ENCODE data around the gene MKX. TPM values are rescaled to one million over a fixed set of nuclear protein-coding genes. Genes with fewer than 3 reads are reported as not detected.

MKX gene
- total and polyA plus RNA-seq, 2 donors from 2014 or later = 1.3 TPM; not detected in 1

DNA sequence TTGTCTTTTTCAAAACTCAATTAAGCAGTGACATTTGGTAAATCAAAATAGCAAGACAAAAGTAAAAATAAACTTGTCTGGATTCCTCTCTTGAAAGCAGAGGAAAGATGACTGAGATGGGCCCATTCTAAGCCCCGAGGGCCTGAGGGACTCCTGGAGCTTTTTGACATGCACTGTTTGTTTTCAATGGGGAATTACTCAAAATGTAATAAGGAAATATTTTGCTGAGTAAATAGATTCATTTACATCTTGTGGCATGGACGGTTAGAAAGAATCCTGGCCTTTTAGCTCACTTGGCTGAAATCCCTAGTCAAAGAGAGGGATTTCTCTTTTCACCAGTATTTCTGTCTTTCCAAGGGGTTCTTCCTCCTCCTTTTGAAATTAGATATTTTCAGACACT lies 108.0 kb downstream of the MKX start:
- H3K27ac ChIP-seq (ENCODE audit: low read depth in 2 of 2, low read length in 2 of 2) = no peak overlapping the region
- DNase-seq (no peak), FAIRE-seq (no peak)
- no peak overlapping the region for H3K4me3 ChIP-seq (ENCODE audit: low read length in 3 of 3)
- no peaks in the 10 kb centered on the region for H3K36me3 ChIP-seq (ENCODE audit: control insufficient read depth in 2 of 3, insufficient read depth in 3 of 3, low read length in 3 of 3)
- H3K4me1 ChIP-seq (ENCODE audit: control insufficient read depth in 2 of 3, insufficient read depth in 2 of 3, low read depth in 1 of 3, low read length in 3 of 3) = no peaks in the 10 kb centered on the region
- no peak overlapping the region for H3K9ac ChIP-seq (ENCODE audit: low read length in 3 of 3)
- intact Hi-C loops (cut with DNase I) = no loop called here
- H3K9me3 ChIP-seq (ENCODE audit: control insufficient read depth in 2 of 3, insufficient read depth in 1 of 3, low read length in 3 of 3) = no peaks in the 10 kb centered on the region
- H3K27me3 ChIP-seq (ENCODE audit: control insufficient read depth, insufficient read depth, low read length) = no peaks in the 10 kb centered on the region
- no peak for TF ChIP-seq CTCF (IDR thresholded peaks at IDR 0.05; ENCODE audit: borderline replicate concordance, extremely low read depth, insufficient read depth)

DNA sequence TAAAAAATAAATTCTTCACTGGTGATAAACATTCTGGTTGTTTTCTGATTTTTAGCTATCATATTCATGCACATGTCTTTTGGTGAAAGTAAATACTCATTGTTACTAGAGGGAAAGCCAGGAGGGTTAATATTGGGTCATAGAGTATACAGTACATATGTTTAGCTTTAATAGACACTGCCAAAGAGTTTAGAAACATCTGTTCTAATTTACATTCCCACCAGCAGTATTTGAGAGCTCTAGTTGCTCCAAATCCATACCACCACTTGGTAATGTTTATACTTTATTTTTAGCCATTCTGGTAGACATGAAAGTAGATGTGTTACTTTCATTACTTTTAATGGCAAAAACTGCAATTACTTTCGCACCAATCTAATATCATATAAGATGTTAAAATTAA lies 108.8 kb downstream of the MKX start:
- H3K9me3 ChIP-seq (ENCODE audit: control insufficient read depth in 2 of 3, insufficient read depth in 1 of 3, low read length in 3 of 3) = no peaks in the 10 kb centered on the region
- no peak overlapping the region for H3K4me3 ChIP-seq (ENCODE audit: low read length in 3 of 3)
- DNase-seq = no peak
- intact Hi-C loops (cut with DNase I) = no loop called here
- no peak for TF ChIP-seq CTCF (IDR thresholded peaks at IDR 0.05; ENCODE audit: borderline replicate concordance, extremely low read depth, insufficient read depth)
- no peak overlapping the region for H3K9ac ChIP-seq (ENCODE audit: low read length in 3 of 3)
- no peaks in the 10 kb centered on the region for H3K27me3 ChIP-seq (ENCODE audit: control insufficient read depth, insufficient read depth, low read length)
- H3K4me1 ChIP-seq (ENCODE audit: control insufficient read depth in 2 of 3, insufficient read depth in 2 of 3, low read depth in 1 of 3, low read length in 3 of 3) = no peaks in the 10 kb centered on the region
- no peak for FAIRE-seq
- H3K27ac ChIP-seq (ENCODE audit: low read depth in 2 of 2, low read length in 2 of 2) = no peak overlapping the region
- no peaks in the 10 kb centered on the region for H3K36me3 ChIP-seq (ENCODE audit: control insufficient read depth in 2 of 3, insufficient read depth in 3 of 3, low read length in 3 of 3)

GRCh38 chr10:27635699-27636270 lies 109.8 kb downstream of the MKX start:
- Histone ChIP-seq H3K27ac (ENCODE audit: low read depth in 2 of 2, low read length in 2 of 2) (no peak overlapping the region), H3K4me3 (ENCODE audit: low read length in 3 of 3) (no peak overlapping the region), H3K36me3 (ENCODE audit: control insufficient read depth in 2 of 3, insufficient read depth in 3 of 3, low read length in 3 of 3) (no peaks in the 10 kb centered on the region), H3K4me1 (ENCODE audit: control insufficient read depth in 2 of 3, insufficient read depth in 2 of 3, low read depth in 1 of 3, low read length in 3 of 3) (no peaks in the 10 kb centered on the region), H3K9ac (ENCODE audit: low read length in 3 of 3) (no peak overlapping the region), H3K27me3 (ENCODE audit: control insufficient read depth, insufficient read depth, low read length) (no peaks in the 10 kb centered on the region), H3K9me3 (ENCODE audit: control insufficient read depth in 2 of 3, insufficient read depth in 1 of 3, low read length in 3 of 3) (no peaks in the 10 kb centered on the region)
- intact Hi-C loops (cut with DNase I) = no loop called here
- no peak for FAIRE-seq
- no peak for DNase-seq
- no peak for TF ChIP-seq CTCF (IDR thresholded peaks at IDR 0.05; ENCODE audit: borderline replicate concordance, extremely low read depth, insufficient read depth)

- H3K27ac ChIP-seq (ENCODE audit: low read depth in 2 of 2, low read length in 2 of 2) = no peak overlapping the region
- FAIRE-seq (no peak), DNase-seq (no peak)
- H3K27me3 ChIP-seq (ENCODE audit: control insufficient read depth, insufficient read depth, low read length) = no peaks in the 10 kb centered on the region
- no peak overlapping the region for H3K4me3 ChIP-seq (ENCODE audit: low read length in 3 of 3)
- H3K9ac ChIP-seq (ENCODE audit: low read length in 3 of 3) = no peak overlapping the region
- no peaks in the 10 kb centered on the region for H3K9me3 ChIP-seq (ENCODE audit: control insufficient read depth in 2 of 3, insufficient read depth in 1 of 3, low read length in 3 of 3)
- intact Hi-C loops (cut with DNase I) = no loop called here
- no peaks in the 10 kb centered on the region for H3K36me3 ChIP-seq (ENCODE audit: control insufficient read depth in 2 of 3, insufficient read depth in 3 of 3, low read length in 3 of 3)
- no peaks in the 10 kb centered on the region for H3K4me1 ChIP-seq (ENCODE audit: control insufficient read depth in 2 of 3, insufficient read depth in 2 of 3, low read depth in 1 of 3, low read length in 3 of 3)
- no peak for TF ChIP-seq CTCF (IDR thresholded peaks at IDR 0.05; ENCODE audit: borderline replicate concordance, extremely low read depth, insufficient read depth)
These were observed 110.3 kb downstream of the MKX start for GRCh38 chr10:27635290-27635689.
